GM12878 (cell line): ENCODE results near the gene SUB1. TPM values are rescaled to one million over a fixed set of nuclear protein-coding genes. Genes with fewer than 3 reads are reported as not detected.

Source experiments
- ATAC-seq: fragments of 200-7000 bp; cut with Tn5 transposase; 3 replicates; pipeline ENCODE4 v1.9.1; 2020; ENCODE audit warnings: mild to moderate bottlenecking, moderate library complexity
- BruUV-seq: library from RNA; stranded (reverse); fragments of 400-500 nt; replicated peaks from 2 replicates; lab custom pipeline; 2021; lab: Mats Ljungman, UMichigan
- CTCF ChIA-PET: fragments of 300-600 bp; sonication (Branson Sonifier 250); formaldehyde crosslinking; extraction: SDS; loops from one replicate; lab custom pipeline; 2021; ENCODE audit warnings: inconsistent platforms; lab: Yijun Ruan, JAX
- POLR2A ChIA-PET: fragments of 350-600 bp; formaldehyde crosslinking; extraction: SDS; loops from one replicate; lab custom pipeline; 2021; ENCODE audit warnings: inconsistent platforms; lab: Charles Lee
- RAD21 ChIA-PET: fragments of 300-600 bp; sonication (Branson Sonifier 250); formaldehyde crosslinking; loops from one replicate; lab custom pipeline; 2023; ENCODE audit warnings: antibody characterized with exemption; ENCODE audit not compliant: unreplicated experiment; lab: Charles Lee
- SMC1A ChIA-PET: fragments of 300-600 bp; sonication (Branson Sonifier 250); formaldehyde crosslinking; loops from one replicate; lab custom pipeline; 2023; ENCODE audit not compliant: unreplicated experiment, uncharacterized antibody; lab: Charles Lee
- DNase-seq: peaks from one replicate; pipeline ENCODE4 v3.0.0-alpha.2; 2011; ENCODE audit warnings: low read depth, low spot score
- FAIRE-seq: peaks from 3 replicates; lab custom pipeline; 2011; peaks lifted over from hg19 to GRCh38; lab: Jason Lieb, UNC
- H2AFZ ChIP-seq: 2 replicates; pipeline ENCODE4 v1.6.0; 2011; ENCODE audit warnings: low read depth, low read length, control low read depth; ENCODE audit not compliant: control insufficient read depth
- H3K27ac ChIP-seq: 2 replicates; pipeline ENCODE4 v1.5.1; 2011; ENCODE audit warnings: control low read depth; ENCODE audit not compliant: control insufficient read depth, insufficient read depth
- H3K27me3 ChIP-seq, 2 experiments: replicated peaks in 1 of 2; 2 replicates each; pipeline versions ENCODE4 v1.6.0 to v1.6.1; 2011; ENCODE audit warnings: low read length in 1 of 2; ENCODE audit not compliant: control insufficient read depth in 2 of 2, insufficient read depth in 2 of 2
- H3K36me3 ChIP-seq, 2 experiments: 2 replicates each; pipeline ENCODE4 v1.5.1; 2011; ENCODE audit warnings: low read length in 1 of 2; ENCODE audit not compliant: control insufficient read depth in 2 of 2, insufficient read depth in 2 of 2
- H3K4me1 ChIP-seq: 2 replicates; pipeline ENCODE4 v1.6.1; 2011; ENCODE audit warnings: mild to moderate bottlenecking, low read length, moderate library complexity, mixed read lengths; ENCODE audit not compliant: control insufficient read depth, insufficient read depth
- H3K4me2 ChIP-seq: 2 replicates; pipeline ENCODE4 v1.6.0; 2011; ENCODE audit warnings: control low read depth; ENCODE audit not compliant: control insufficient read depth, insufficient read depth
- H3K4me3 ChIP-seq: fragments of 200-600 bp; sonication (generic); 2 replicates; pipeline ENCODE4 v1.5.1; 2016
- H3K79me2 ChIP-seq: 2 replicates; pipeline ENCODE4 v1.6.0; 2011; ENCODE audit warnings: low read length; ENCODE audit not compliant: control insufficient read depth, insufficient read depth
- H3K9ac ChIP-seq: 2 replicates; pipeline ENCODE4 v1.8.0; 2011; ENCODE audit warnings: low read length, control low read depth, mixed read lengths; ENCODE audit not compliant: control insufficient read depth, insufficient read depth
- H3K9me3 ChIP-seq: replicated peaks from 3 replicates; pipeline ENCODE4 v1.5.1; 2011; ENCODE audit warnings: mild to moderate bottlenecking, low read length; ENCODE audit not compliant: control insufficient read depth, insufficient read depth
- H4K20me1 ChIP-seq: 2 replicates; pipeline ENCODE4 v1.6.0; 2011; ENCODE audit not compliant: control insufficient read depth, insufficient read depth
- ATF2 ChIP-seq: IDR thresholded peaks from 2 replicates; pipeline ENCODE4 v1.6.1; 2012; ENCODE audit warnings: low read length, inconsistent platforms
- CBX5 ChIP-seq: sonication (generic); IDR thresholded peaks from 2 replicates; pipeline ENCODE4 v1.6.1; 2016; ENCODE audit warnings: low read depth, moderate library complexity, mild to moderate bottlenecking, inconsistent platforms
- CHD4 ChIP-seq: fragments of 200-600 bp; sonication (generic); IDR thresholded peaks from 2 replicates; pipeline ENCODE4 v1.6.1; 2016; ENCODE audit warnings: mild to moderate bottlenecking
- E2F4 ChIP-seq: IDR thresholded peaks from 2 replicates; pipeline ENCODE4 v1.6.1; 2012; ENCODE audit warnings: low read depth, low read length, improper control_type of control experiment
- ETV6 ChIP-seq, 2 experiments: fragments of 450-650 bp in 1 of 2; IDR thresholded peaks in 1 of 2; conservative IDR thresholded peaks in 1 of 2; 2 replicates each; pipeline ENCODE4 v1.6.1; 2014; ENCODE audit warnings: antibody characterized with exemption in 1 of 2, borderline replicate concordance in 1 of 2, low read depth in 1 of 2, mild to moderate bottlenecking in 1 of 2, moderate library complexity in 1 of 2
- JUNB ChIP-seq: IDR thresholded peaks from 2 replicates; pipeline ENCODE4 v1.6.1; 2016; ENCODE audit warnings: antibody characterized with exemption, mild to moderate bottlenecking
- NKRF ChIP-seq: fragments of 450-650 bp; conservative IDR thresholded peaks from 2 replicates; pipeline ENCODE4 v1.6.1; 2017; ENCODE audit warnings: mild to moderate bottlenecking, moderate library complexity
- PBX3 ChIP-seq: IDR thresholded peaks from 2 replicates; pipeline ENCODE4 v1.6.1; 2011; ENCODE audit warnings: mild to moderate bottlenecking, low read depth, low read length, moderate library complexity; ENCODE audit not compliant: insufficient replicate concordance
- RFX5 ChIP-seq: IDR thresholded peaks from 2 replicates; pipeline ENCODE4 v1.6.1; 2011; ENCODE audit warnings: low read depth, low read length, improper control_type of control experiment
- RUNX3 ChIP-seq: IDR thresholded peaks from 2 replicates; pipeline ENCODE4 v1.6.1; 2012; ENCODE audit warnings: low read length, inconsistent platforms
- SIX5 ChIP-seq: IDR thresholded peaks from 2 replicates; pipeline ENCODE4 v1.6.1; 2011; ENCODE audit warnings: mild to moderate bottlenecking, low read depth, low read length, moderate library complexity; ENCODE audit not compliant: severe bottlenecking
- SP1 ChIP-seq: IDR thresholded peaks from one replicate; pipeline ENCODE4 v1.6.1; 2011; ENCODE audit warnings: low read depth, low read length
- SREBF2 ChIP-seq: IDR thresholded peaks from 2 replicates; pipeline ENCODE4 v1.6.1; 2012; ENCODE audit warnings: mild to moderate bottlenecking, low read length
- ZBTB40 ChIP-seq: fragments of 450-650 bp; IDR thresholded peaks from 2 replicates; pipeline ENCODE4 v1.6.1; 2016; ENCODE audit warnings: mild to moderate bottlenecking, moderate library complexity, borderline replicate concordance
- ZNF622 ChIP-seq: fragments of 450-650 bp; IDR thresholded peaks from 2 replicates; pipeline ENCODE4 v1.6.1; 2017; ENCODE audit warnings: mild to moderate bottlenecking, inconsistent platforms
- WGBS: methylation state at CpG from one replicate; pipeline ENCODE4 v1.1.6; 2016; ENCODE audit warnings: low lambda C conversion rate; ENCODE audit not compliant: insufficient replicate concordance, insufficient coverage; ENCODE audit errors: missing lambda C conversion rate; 5-methylcytosine and 5-hydroxymethylcytosine counted together
- in situ Hi-C: fragments of 300-500 bp; cut with MboI; formaldehyde crosslinking; loops from 9 replicates; pipeline ENCODE4 v1.14.3; 2018; ENCODE audit warnings: mixed read lengths
- intact Hi-C: fragments of 100-400 bp; cut with micrococcal nuclease; formaldehyde crosslinking; loops from one replicate; pipeline ENCODE4 v1.14.2; 2022; ENCODE audit not compliant: unreplicated experiment
- polyA plus RNA-seq, 11 experiments: library from polyadenylated mRNA; depleted of rRNA in 4 of 11; unstranded in 6 of 11; stranded (reverse) in 5 of 11; fragments of >200 nt; fragmentation: Nextera tagmentation in 4 of 11; fragmentation: Illumina TruSeq in 1 of 11; extraction: Ambion mirVana in 4 of 11; extraction: Trizol in 1 of 11; gene quantifications; 1 replicate in 1 of 11; 2 replicates in 10 of 11; pipeline versions ENCODE4 v1.2.1 to v1.2.3, GENCODE V29; 2011 to 2016; ENCODE audit warnings: inconsistent platforms in 2 of 11, missing spikeins in 2 of 11, low read depth in 1 of 11
- total RNA-seq, 4 experiments: library from RNA; depleted of rRNA in 3 of 4; stranded (reverse); fragments of >200 nt in 3 of 4; fragmentation: Illumina TruSeq in 1 of 4; extraction: Trizol in 1 of 4; gene quantifications; 2 replicates each; pipeline versions ENCODE4 v1.2.1 to v1.2.3, GENCODE V29; 2013 to 2021

SUB1 gene
- total and polyA plus RNA-seq, 10 of the 15 experiments (the other 5 are each of a cell fraction or from before 2014, with no cell fraction given): 468 to 2,785 (median 1,145) TPM

- Histone ChIP-seq H4K20me1 (no peaks in the 10 kb centered on the region), H3K4me1 (no peaks in the 10 kb centered on the region), H3K9ac (no peak overlapping the region), H3K27me3 (no peaks in the 10 kb centered on the region), H3K4me2 (no peak overlapping the region), H3K27ac (no peak overlapping the region), H3K36me3 (no peaks in the 10 kb centered on the region), H3K79me2 (no peaks in the 10 kb centered on the region), H3K9me3 (no peaks in the 10 kb centered on the region), H2AFZ (no peak overlapping the region), H3K4me3 (no peak overlapping the region)
- no peak for DNase-seq
- 60% methylated on average over 8 of the region's 8 CpGs for WGBS
- ChIA-PET CTCF (interaction anchor here (1.0 to 1.4 kb wide), 2 partner anchors 9 to 31 kb away, joined by 3 read pairs; no protein-coding TSS in a partner anchor), SMC1A (interaction anchor here (1.3 kb wide), 2 partner anchors 10 to 132 kb away, joined by 3 to 4 read pairs; no protein-coding TSS in a partner anchor), RAD21 (no interaction called here), POLR2A (interaction anchor here (0.9 kb wide), 1 partner anchor 31 kb away, joined by 3 read pairs; no protein-coding TSS in a partner anchor)
- BruUV-seq: no TSS peak
- no peak for FAIRE-seq
- intact Hi-C loops (loop anchor here (5.0 kb wide), 1 partner anchor 801 kb away; no protein-coding TSS in a partner anchor), in situ Hi-C loops (no loop called here)
- no peak for ATAC-seq
- TF ChIP-seq PBX3 (no peak), RFX5 (no peak), JUNB (no peak), CHD4 (no peak), SIX5 (no peak), SREBF2 (no peak), RUNX3 (no peak), E2F4 (no peak), CBX5 (no peak), ZBTB40 (no peak), ETV6 (conservative IDR thresholded peaks at IDR 0.05 in 1 of 2, IDR thresholded peaks at IDR 0.05 in 1 of 2; ENCODE audit: borderline replicate concordance in 1 of 2, low read depth in 1 of 2) (no peak), ATF2 (no peak), ZNF622 (no peak), SP1 (no peak), NKRF (no peak)
Measured at GRCh38 chr5:32621256-32621655, 35.9 kb downstream of the SUB1 start.
